Activated CD4-positive, alpha-beta memory T cell treated with anti-CD3 and anti-CD28 coated beads, Interleukin-2, amount 10 ng/mL, durations not matched to agents 7 days and 5 days (primary cell): Measurements from ENCODE around the gene PFDN5. TPM values are rescaled to one million over a fixed set of nuclear protein-coding genes. Genes with fewer than 3 reads are reported as not detected.

ENCODE experiments used
- CTCF ChIA-PET: fragments of 350-600 bp; sonication (Branson Sonifier 250); formaldehyde crosslinking; loops from one replicate; lab custom pipeline; 2021; ENCODE audit warnings: antibody characterized with exemption, inconsistent platforms; lab: Charles Lee
- POLR2A ChIA-PET: fragments of 350-600 bp; sonication (Branson Sonifier 250); formaldehyde crosslinking; loops from one replicate; lab custom pipeline; 2021; ENCODE audit warnings: antibody characterized with exemption; lab: Charles Lee
- DNase-seq: peaks from one replicate; pipeline ENCODE4 v3.0.0-alpha.2; 2020
- H3K27ac Mint-ChIP-seq: one replicate; pipeline ENCODE4 v1.8.0; 2021; ENCODE audit warnings: mild to moderate bottlenecking, mixed read lengths
- H3K27me3 Mint-ChIP-seq: one replicate; pipeline ENCODE4 v1.8.0; 2021; ENCODE audit warnings: mixed read lengths
- H3K36me3 Mint-ChIP-seq: one replicate; pipeline ENCODE4 v1.8.0; 2021; ENCODE audit warnings: low read depth, mixed read lengths
- H3K4me1 Mint-ChIP-seq: one replicate; pipeline ENCODE4 v1.8.0; 2021; ENCODE audit warnings: mixed read lengths
- H3K4me3 Mint-ChIP-seq: one replicate; pipeline ENCODE4 v1.8.0; 2021; ENCODE audit warnings: mild to moderate bottlenecking, mixed read lengths
- H3K9me3 Mint-ChIP-seq: one replicate; pipeline ENCODE4 v1.8.0; 2021; ENCODE audit warnings: mixed read lengths
- total RNA-seq, 2 experiments: library from RNA; stranded (reverse); gene quantifications; one replicate each; pipeline ENCODE4 v1.2.3, GENCODE V29; 2021

PFDN5 gene
- total RNA-seq, 2 experiments from 2014 or later, result 300 to 301 TPM

- ChIA-PET CTCF (interaction anchor here (3.8 kb wide), 1 partner anchor 12 kb away, joined by 22 read pairs; the partner anchor contains the start of gene AAAS), POLR2A (interaction anchor here (0.8 to 1.2 kb wide), 3 partner anchors 9 to 13 kb away, joined by 3 to 4 read pairs (median 3); partner anchors contain the start of genes MYG1 and PFDN5)
- peaks cover 46% of the 10 kb centered on the region for H3K36me3 Mint-ChIP-seq
- H3K27ac Mint-ChIP-seq, result no peak overlapping the region
- no peaks in the 10 kb centered on the region for H3K27me3 Mint-ChIP-seq
- no peak for DNase-seq
- peaks cover 1% of the 10 kb centered on the region for H3K4me1 Mint-ChIP-seq
- no peak overlapping the region for H3K4me3 Mint-ChIP-seq
- no peaks in the 10 kb centered on the region for H3K9me3 Mint-ChIP-seq
Observed at GRCh38 chr12:53308276-53308675, 12.9 kb downstream of the PFDN5 start.

GRCh38 chr12:53313996-53314395 lies 18.7 kb downstream of the PFDN5 start:
- Mint-ChIP-seq H3K36me3 (peaks cover 44% of the 10 kb centered on the region), H3K9me3 (no peaks in the 10 kb centered on the region), H3K4me1 (peaks cover 4% of the 10 kb centered on the region), H3K27me3 (no peaks in the 10 kb centered on the region), H3K27ac (no peak overlapping the region), H3K4me3 (no peak overlapping the region)
- no peak for DNase-seq
- CTCF ChIA-PET, result no interaction called here
- POLR2A ChIA-PET, result no interaction called here

- H3K4me1 Mint-ChIP-seq, result peaks cover 41% of the 10 kb centered on the region
- no peak for DNase-seq
- no peaks in the 10 kb centered on the region for H3K9me3 Mint-ChIP-seq
- CTCF ChIA-PET, result interaction anchor here (0.6 to 7.3 kb wide), 71 partner anchors 9 to 314 kb away, joined by 3 to 144 read pairs (median 5); partner anchors contain the start of genes CSAD, EIF4B, ESPL1 and ITGB7
- peak overlapping the region; percentile 90 for H3K4me3 Mint-ChIP-seq
- no peaks in the 10 kb centered on the region for H3K27me3 Mint-ChIP-seq
- POLR2A ChIA-PET, result interaction anchor here (0.6 to 8.8 kb wide), 30 partner anchors 10 to 314 kb away, joined by 3 to 141 read pairs (median 4); partner anchors contain the start of genes CSAD, ESPL1, ITGB7 and MAP3K12
- peaks cover 16% of the 10 kb centered on the region for H3K36me3 Mint-ChIP-seq
- H3K27ac Mint-ChIP-seq, result peak overlapping the region; percentile 95
Observed at GRCh38 chr12:53320352-53321195, 25.2 kb downstream of the PFDN5 start.

GRCh38 chr12:53324113-53324778 lies 28.9 kb downstream of the PFDN5 start:
- ChIA-PET POLR2A (interaction anchor here (0.6 to 8.8 kb wide), 22 partner anchors 8 to 180 kb away, joined by 3 to 141 read pairs (median 8); partner anchors contain the start of genes CSAD, ESPL1, ITGB7 and MAP3K12), CTCF (interaction anchor here (0.6 to 7.7 kb wide), 31 partner anchors 11 to 352 kb away, joined by 3 to 144 read pairs (median 5); partner anchors contain the start of genes AMHR2, ATP5MC2, CSAD and ESPL1)
- Mint-ChIP-seq H3K4me1 (peaks cover 42% of the 10 kb centered on the region), H3K36me3 (no peaks in the 10 kb centered on the region), H3K27me3 (peaks cover 12% of the 10 kb centered on the region), H3K9me3 (no peaks in the 10 kb centered on the region), H3K27ac (peak overlapping the region; percentile 97), H3K4me3 (peak overlapping the region; percentile 83)
- peak; percentile 73 for DNase-seq

GRCh38 chr12:53324779-53325510 lies 29.6 kb downstream of the PFDN5 start:
- ChIA-PET CTCF (interaction anchor here (0.9 to 7.7 kb wide), 22 partner anchors 21 to 319 kb away, joined by 3 to 144 read pairs (median 4); partner anchors contain the start of genes CSAD, ESPL1, MYG1 and PFDN5), POLR2A (interaction anchor here (0.7 to 8.8 kb wide), 22 partner anchors 8 to 271 kb away, joined by 3 to 141 read pairs (median 8); partner anchors contain the start of genes CSAD, ESPL1, ITGB7 and MAP3K12)
- Mint-ChIP-seq H3K27me3 (peaks cover 15% of the 10 kb centered on the region), H3K27ac (peak overlapping the region; percentile 97), H3K9me3 (no peaks in the 10 kb centered on the region), H3K36me3 (no peaks in the 10 kb centered on the region), H3K4me3 (peak overlapping the region; percentile 83), H3K4me1 (peaks cover 40% of the 10 kb centered on the region)
- peak; percentile 90 for DNase-seq

GRCh38 chr12:53325511-53326061 lies 30.2 kb downstream of the PFDN5 start:
- Mint-ChIP-seq H3K36me3 (no peaks in the 10 kb centered on the region), H3K27me3 (peaks cover 19% of the 10 kb centered on the region), H3K4me1 (peaks cover 34% of the 10 kb centered on the region), H3K4me3 (peak overlapping the region; percentile 83), H3K9me3 (no peaks in the 10 kb centered on the region), H3K27ac (peak overlapping the region; percentile 71)
- peak; percentile 33 for DNase-seq
- ChIA-PET CTCF (interaction anchor here (0.9 to 7.7 kb wide), 14 partner anchors 20 to 183 kb away, joined by 3 to 144 read pairs (median 4); partner anchors contain the start of genes PFDN5, SP1 and TARBP2), POLR2A (interaction anchor here (0.7 to 8.8 kb wide), 19 partner anchors 8 to 272 kb away, joined by 3 to 141 read pairs (median 9); partner anchors contain the start of genes CSAD, ESPL1, MAP3K12 and MYG1)

- peak overlapping the region; percentile 71 for H3K4me3 Mint-ChIP-seq
- CTCF ChIA-PET, result interaction anchor here (0.6 to 7.7 kb wide), 15 partner anchors 9 to 225 kb away, joined by 3 to 110 read pairs (median 3); partner anchors contain the start of genes SP1, SP7 and TARBP2
- peaks cover 20% of the 10 kb centered on the region for H3K27me3 Mint-ChIP-seq
- DNase-seq, result no peak
- peak overlapping the region; percentile 71 for H3K27ac Mint-ChIP-seq
- H3K36me3 Mint-ChIP-seq, result no peaks in the 10 kb centered on the region
- no peaks in the 10 kb centered on the region for H3K9me3 Mint-ChIP-seq
- H3K4me1 Mint-ChIP-seq, result peaks cover 23% of the 10 kb centered on the region
- POLR2A ChIA-PET, result interaction anchor here (0.7 to 2.4 kb wide), 5 partner anchors 19 to 174 kb away, joined by 3 to 10 read pairs (median 3); partner anchors contain the start of genes ITGB7, PRR13 and TARBP2
Observed at GRCh38 chr12:53326460-53327185, 31.3 kb downstream of the PFDN5 start.

- no peak overlapping the region for H3K27ac Mint-ChIP-seq
- ChIA-PET POLR2A (interaction anchor here (0.7 to 2.4 kb wide), 4 partner anchors 18 to 174 kb away, joined by 3 to 10 read pairs (median 3); partner anchors contain the start of genes ITGB7, PRR13 and TARBP2), CTCF (interaction anchor here (0.9 to 7.7 kb wide), 10 partner anchors 9 to 182 kb away, joined by 3 to 110 read pairs (median 6); partner anchors contain the start of genes SP7 and TARBP2)
- DNase-seq, result no peak
- H3K4me1 Mint-ChIP-seq, result peaks cover 21% of the 10 kb centered on the region
- H3K27me3 Mint-ChIP-seq, result peaks cover 27% of the 10 kb centered on the region
- peak overlapping the region; percentile 4 for H3K4me3 Mint-ChIP-seq
- no peaks in the 10 kb centered on the region for H3K36me3 Mint-ChIP-seq
- no peaks in the 10 kb centered on the region for H3K9me3 Mint-ChIP-seq
Observed at GRCh38 chr12:53327435-53328042, 32.2 kb downstream of the PFDN5 start.

- no peaks in the 10 kb centered on the region for H3K36me3 Mint-ChIP-seq
- ChIA-PET POLR2A (interaction anchor here (1.6 to 2.4 kb wide), 2 partner anchors 17 to 114 kb away, joined by 3 to 10 read pairs; partner anchors contain the start of gene PRR13), CTCF (interaction anchor here (0.9 to 7.7 kb wide), 7 partner anchors 18 to 181 kb away, joined by 3 to 110 read pairs (median 8); partner anchors contain the start of gene TARBP2)
- no peak for DNase-seq
- no peak overlapping the region for H3K4me3 Mint-ChIP-seq
- no peak overlapping the region for H3K27ac Mint-ChIP-seq
- H3K9me3 Mint-ChIP-seq, result no peaks in the 10 kb centered on the region
- peaks cover 17% of the 10 kb centered on the region for H3K4me1 Mint-ChIP-seq
- H3K27me3 Mint-ChIP-seq, result peaks cover 27% of the 10 kb centered on the region
Observed at GRCh38 chr12:53328043-53328435, 32.7 kb downstream of the PFDN5 start.

GRCh38 chr12:53330671-53331070 lies 35.3 kb downstream of the PFDN5 start:
- POLR2A ChIA-PET, result interaction anchor here (1.0 to 1.8 kb wide), 3 partner anchors 9 to 61 kb away, joined by 3 to 5 read pairs (median 4); partner anchors contain the start of genes AAAS and SP1
- Mint-ChIP-seq H3K36me3 (no peaks in the 10 kb centered on the region), H3K27ac (no peak overlapping the region), H3K9me3 (no peaks in the 10 kb centered on the region), H3K27me3 (peaks cover 47% of the 10 kb centered on the region), H3K4me1 (peaks cover 8% of the 10 kb centered on the region), H3K4me3 (no peak overlapping the region)
- no peak for DNase-seq
- CTCF ChIA-PET, result interaction anchor here (1.4 to 7.7 kb wide), 4 partner anchors 9 to 21 kb away, joined by 5 to 110 read pairs (median 10); partner anchors contain the start of gene AAAS
